ENCODE measurements around the gene CTSK. TPM values are rescaled to one million over a fixed set of nuclear protein-coding genes. Genes with fewer than 3 reads are reported as not detected.
"Not testable (repeated sequence)": the region's sequence is repeated elsewhere in the genome, so short reads cannot be mapped to it uniquely, and the experiment has no call there.

CTSK gene
- total RNA-seq, result 1 to 10 TPM; 6.1 to 8.4 TPM
- 6.0 TPM for polyA plus RNA-seq (2013, experiment 1 of 2)
- 6.6 TPM for polyA plus RNA-seq (2013, experiment 2 of 2)
- long read RNA-seq, experiment 1, partial matches to known transcripts, result 0 of 2 reads
- long read RNA-seq, experiment 1, other reads (novel, unspliced or antisense), result 2 of 2 reads
- long read RNA-seq, experiment 2, partial matches to known transcripts, result 0 of 4 reads
- long read RNA-seq, experiment 2, other reads (novel, unspliced or antisense), result 0 of 4 reads
- long read RNA-seq, experiment 3, transcript CTSK-201 (8 exons, 1,692 nt), result major isoform, 29 of 33 reads
- long read RNA-seq, experiment 3, partial matches to known transcripts, result 1 of 33 reads
- long read RNA-seq, experiment 3, other reads (novel, unspliced or antisense), result 3 of 33 reads
- long read RNA-seq, experiment 4, transcript CTSK-201 (8 exons, 1,692 nt), result major isoform, 6 of 8 reads
- long read RNA-seq, experiment 4, partial matches to known transcripts, result 2 of 8 reads
- long read RNA-seq, experiment 4, other reads (novel, unspliced or antisense), result 0 of 8 reads

- Mint-ChIP-seq H3K27ac (peak within 1 kb of the TSS; percentile 70), H3K4me1 (peaks cover 35% of the 10 kb centered on the region), H3K27me3 (ENCODE audit: insufficient read depth) (no peaks in the 10 kb centered on the region), H3K9me3 (no peaks in the 10 kb centered on the region), H3K36me3 (ENCODE audit: low read depth) (peaks cover 3% of the 10 kb centered on the region), H3K4me3 (peak within 1 kb of the TSS; percentile 15)
- Histone ChIP-seq H3K4me1 (ENCODE audit: control insufficient read depth, insufficient read depth, low read length) (peaks cover 17% of the 10 kb centered on the region), H3K9me3 (ENCODE audit: control insufficient read depth, low read length) (no peaks in the 10 kb centered on the region), H3K27ac (ENCODE audit: low read depth, low read length) (no peak within 1 kb of the TSS), H3K27me3 (ENCODE audit: control insufficient read depth, insufficient read depth, low read length, poor library complexity, severe bottlenecking) (no peaks in the 10 kb centered on the region), H3K4me3 (ENCODE audit: low read length) (no peak within 1 kb of the TSS), H3K36me3 (ENCODE audit: control insufficient read depth, insufficient read depth, low read length) (peaks cover 34% of the 10 kb centered on the region), H3K9ac (ENCODE audit: extremely low read depth, low read length, poor library complexity, severe bottlenecking) (no peak within 1 kb of the TSS)
- DNase-seq, result peak; percentile 49
- 74 to 77% methylated on average over 4 to 7 of the region's 7 CpGs for WGBS, 2 experiments (ENCODE audit: insufficient coverage in 1 of 2, insufficient read length in 1 of 2)
- TF ChIP-seq CTCF (conservative IDR thresholded peaks at IDR 0.05), result no peak
These were observed at the start of gene CTSK for GRCh38 chr1:150808121-150808520. Gene CTSK, minus strand, starts transcription at chr1:150808260. Its CDS starts 1,455 bp downstream, at chr1:150806805.

- not testable (repeated sequence) for H3K9ac ChIP-seq (ENCODE audit: extremely low read depth, low read length, poor library complexity, severe bottlenecking); H3K4me1 Mint-ChIP-seq; H3K27ac Mint-ChIP-seq; H3K4me1 ChIP-seq (ENCODE audit: control insufficient read depth, insufficient read depth, low read length); H3K4me3 Mint-ChIP-seq; H3K27me3 Mint-ChIP-seq (ENCODE audit: insufficient read depth); H3K27ac ChIP-seq (ENCODE audit: low read depth, low read length); H3K27me3 ChIP-seq (ENCODE audit: control insufficient read depth, insufficient read depth, low read length, poor library complexity, severe bottlenecking); DNase-seq
- 97 to 100% methylated on average over 1 to 3 of the region's 3 CpGs for WGBS, 2 experiments (ENCODE audit: insufficient coverage in 1 of 2, insufficient read length in 1 of 2)
- H3K4me3 ChIP-seq (ENCODE audit: low read length), result peak overlapping the region; percentile 57
- H3K36me3 ChIP-seq (ENCODE audit: control insufficient read depth, insufficient read depth, low read length), result peaks cover 55% of the 10 kb centered on the region
- H3K36me3 Mint-ChIP-seq (ENCODE audit: low read depth), result peaks cover 76% of the 10 kb centered on the region
- peaks cover 39% of the 10 kb centered on the region for H3K9me3 ChIP-seq (ENCODE audit: control insufficient read depth, low read length)
- peaks cover 43% of the 10 kb centered on the region for H3K9me3 Mint-ChIP-seq
These were observed 44.7 kb upstream of the CTSK start for GRCh38 chr1:150852734-150853133.

GRCh38 chr1:150850801-150851362 is 42.8 kb upstream of the CTSK start:
- Mint-ChIP-seq H3K9me3 (peaks cover 43% of the 10 kb centered on the region), H3K36me3 (ENCODE audit: low read depth) (peaks cover 79% of the 10 kb centered on the region)
- H3K36me3 ChIP-seq (ENCODE audit: control insufficient read depth, insufficient read depth, low read length), result peaks cover 57% of the 10 kb centered on the region
- H3K4me3 Mint-ChIP-seq; H3K27me3 Mint-ChIP-seq (ENCODE audit: insufficient read depth); H3K4me1 ChIP-seq (ENCODE audit: control insufficient read depth, insufficient read depth, low read length); H3K9ac ChIP-seq (ENCODE audit: extremely low read depth, low read length, poor library complexity, severe bottlenecking); H3K27ac Mint-ChIP-seq; H3K27me3 ChIP-seq (ENCODE audit: control insufficient read depth, insufficient read depth, low read length, poor library complexity, severe bottlenecking); DNase-seq; H3K27ac ChIP-seq (ENCODE audit: low read depth, low read length); H3K4me3 ChIP-seq (ENCODE audit: low read length); H3K4me1 Mint-ChIP-seq: not testable (repeated sequence)
- H3K9me3 ChIP-seq (ENCODE audit: control insufficient read depth, low read length), result peaks cover 33% of the 10 kb centered on the region
- 85 to 94% methylated on average over 8 to 38 of the region's 49 CpGs for WGBS, 2 experiments (ENCODE audit: insufficient coverage in 1 of 2, insufficient read length in 1 of 2)

GRCh38 chr1:150846473-150847146 is 38.5 kb upstream of the CTSK start:
- H3K36me3 ChIP-seq (ENCODE audit: control insufficient read depth, insufficient read depth, low read length), result peaks cover 34% of the 10 kb centered on the region
- Mint-ChIP-seq H3K4me1 (no peaks in the 10 kb centered on the region), H3K4me3 (no peak overlapping the region), H3K36me3 (ENCODE audit: low read depth) (peaks cover 47% of the 10 kb centered on the region), H3K27me3 (ENCODE audit: insufficient read depth) (no peaks in the 10 kb centered on the region), H3K9me3 (peaks cover 9% of the 10 kb centered on the region), H3K27ac (no peak overlapping the region)
- 99 to 100% methylated on average over 4 of the region's 4 CpGs for WGBS, 2 experiments (ENCODE audit: insufficient coverage in 1 of 2, insufficient read length in 1 of 2)
- no peak for TF ChIP-seq CTCF (conservative IDR thresholded peaks at IDR 0.05)
- no peaks in the 10 kb centered on the region for H3K9me3 ChIP-seq (ENCODE audit: control insufficient read depth, low read length)
- no peak overlapping the region for H3K4me3 ChIP-seq (ENCODE audit: low read length)
- no peaks in the 10 kb centered on the region for H3K4me1 ChIP-seq (ENCODE audit: control insufficient read depth, insufficient read depth, low read length)
- no peak for DNase-seq
- H3K9ac ChIP-seq (ENCODE audit: extremely low read depth, low read length, poor library complexity, severe bottlenecking), result no peak overlapping the region
- no peaks in the 10 kb centered on the region for H3K27me3 ChIP-seq (ENCODE audit: control insufficient read depth, insufficient read depth, low read length, poor library complexity, severe bottlenecking)
- no peak overlapping the region for H3K27ac ChIP-seq (ENCODE audit: low read depth, low read length)

All from endodermal cell (in vitro differentiated cells).